GM12878 (cell line): ENCODE measurements around the gene ERN1. TPM values are rescaled to one million over a fixed set of nuclear protein-coding genes. Genes with fewer than 3 reads are reported as not detected.
A peak's percentile ranks its signal among the peaks of the same experiment; 100 is the strongest.

Experiments
- ATAC-seq: fragments of 200-7000 bp; cut with Tn5 transposase; 3 replicates; pipeline ENCODE4 v1.9.1; 2020; ENCODE audit warnings: mild to moderate bottlenecking, moderate library complexity
- BruUV-seq: library from RNA; stranded (reverse); fragments of 400-500 nt; replicated peaks from 2 replicates; lab custom pipeline; 2021; lab: Mats Ljungman, UMichigan
- CTCF ChIA-PET: fragments of 300-600 bp; sonication (Branson Sonifier 250); formaldehyde crosslinking; extraction: SDS; loops from one replicate; lab custom pipeline; 2021; ENCODE audit warnings: inconsistent platforms; lab: Yijun Ruan, JAX
- POLR2A ChIA-PET: fragments of 350-600 bp; formaldehyde crosslinking; extraction: SDS; loops from one replicate; lab custom pipeline; 2021; ENCODE audit warnings: inconsistent platforms; lab: Charles Lee
- RAD21 ChIA-PET: fragments of 300-600 bp; sonication (Branson Sonifier 250); formaldehyde crosslinking; loops from one replicate; lab custom pipeline; 2023; ENCODE audit warnings: antibody characterized with exemption; ENCODE audit not compliant: unreplicated experiment; lab: Charles Lee
- SMC1A ChIA-PET: fragments of 300-600 bp; sonication (Branson Sonifier 250); formaldehyde crosslinking; loops from one replicate; lab custom pipeline; 2023; ENCODE audit not compliant: unreplicated experiment, uncharacterized antibody; lab: Charles Lee
- DNase-seq: peaks from one replicate; pipeline ENCODE4 v3.0.0-alpha.2; 2011; ENCODE audit warnings: low read depth, low spot score
- FAIRE-seq: peaks from 3 replicates; lab custom pipeline; 2011; peaks lifted over from hg19 to GRCh38; lab: Jason Lieb, UNC
- H2AFZ ChIP-seq: 2 replicates; pipeline ENCODE4 v1.6.0; 2011; ENCODE audit warnings: low read depth, low read length, control low read depth; ENCODE audit not compliant: control insufficient read depth
- H3K27ac ChIP-seq: 2 replicates; pipeline ENCODE4 v1.5.1; 2011; ENCODE audit warnings: control low read depth; ENCODE audit not compliant: control insufficient read depth, insufficient read depth
- H3K27me3 ChIP-seq, 2 experiments: replicated peaks in 1 of 2; 2 replicates each; pipeline versions ENCODE4 v1.6.0 to v1.6.1; 2011; ENCODE audit warnings: low read length in 1 of 2; ENCODE audit not compliant: control insufficient read depth in 2 of 2, insufficient read depth in 2 of 2
- H3K36me3 ChIP-seq, 2 experiments: 2 replicates each; pipeline ENCODE4 v1.5.1; 2011; ENCODE audit warnings: low read length in 1 of 2; ENCODE audit not compliant: control insufficient read depth in 2 of 2, insufficient read depth in 2 of 2
- H3K4me1 ChIP-seq: 2 replicates; pipeline ENCODE4 v1.6.1; 2011; ENCODE audit warnings: mild to moderate bottlenecking, low read length, moderate library complexity, mixed read lengths; ENCODE audit not compliant: control insufficient read depth, insufficient read depth
- H3K4me2 ChIP-seq: 2 replicates; pipeline ENCODE4 v1.6.0; 2011; ENCODE audit warnings: control low read depth; ENCODE audit not compliant: control insufficient read depth, insufficient read depth
- H3K4me3 ChIP-seq: fragments of 200-600 bp; sonication (generic); 2 replicates; pipeline ENCODE4 v1.5.1; 2016
- H3K79me2 ChIP-seq: 2 replicates; pipeline ENCODE4 v1.6.0; 2011; ENCODE audit warnings: low read length; ENCODE audit not compliant: control insufficient read depth, insufficient read depth
- H3K9ac ChIP-seq: 2 replicates; pipeline ENCODE4 v1.8.0; 2011; ENCODE audit warnings: low read length, control low read depth, mixed read lengths; ENCODE audit not compliant: control insufficient read depth, insufficient read depth
- H3K9me3 ChIP-seq: replicated peaks from 3 replicates; pipeline ENCODE4 v1.5.1; 2011; ENCODE audit warnings: mild to moderate bottlenecking, low read length; ENCODE audit not compliant: control insufficient read depth, insufficient read depth
- H4K20me1 ChIP-seq: 2 replicates; pipeline ENCODE4 v1.6.0; 2011; ENCODE audit not compliant: control insufficient read depth, insufficient read depth
- ATF7 ChIP-seq: fragments of 450-650 bp; IDR thresholded peaks from 2 replicates; pipeline ENCODE4 v1.6.1; 2016; ENCODE audit warnings: low read depth, mild to moderate bottlenecking
- BRCA1 ChIP-seq: IDR thresholded peaks from 2 replicates; pipeline ENCODE4 v1.6.1; 2011; ENCODE audit warnings: low read depth, low read length, improper control_type of control experiment
- CBFB ChIP-seq: IDR thresholded peaks from 2 replicates; pipeline ENCODE4 v1.6.1; 2016; ENCODE audit warnings: antibody characterized with exemption, low read depth
- CREB1 ChIP-seq: IDR thresholded peaks from 2 replicates; pipeline ENCODE4 v1.6.1; 2012; ENCODE audit warnings: low read depth, mild to moderate bottlenecking, inconsistent platforms
- FOS ChIP-seq: IDR thresholded peaks from 3 replicates; pipeline ENCODE4 v1.6.1; 2011; ENCODE audit warnings: borderline replicate concordance; ENCODE audit not compliant: insufficient read length; ENCODE audit errors: extremely low read depth
- GATAD2B ChIP-seq: fragments of 450-650 bp; conservative IDR thresholded peaks from 2 replicates; pipeline ENCODE4 v1.6.1; 2017; ENCODE audit warnings: low read depth, mild to moderate bottlenecking, moderate library complexity
- IKZF2 ChIP-seq, 2 experiments: fragments of 450-650 bp; IDR thresholded peaks; 2 replicates each; pipeline ENCODE4 v1.6.1; 2017; ENCODE audit warnings: mild to moderate bottlenecking in 2 of 2, moderate library complexity in 2 of 2
- MAX ChIP-seq: IDR thresholded peaks from 2 replicates; pipeline ENCODE4 v1.6.1; 2012; ENCODE audit warnings: low read depth, low read length, improper control_type of control experiment
- MLLT1 ChIP-seq: fragments of 450-650 bp; IDR thresholded peaks from 2 replicates; pipeline ENCODE4 v1.6.1; 2016; ENCODE audit warnings: mild to moderate bottlenecking
- NFIC ChIP-seq: IDR thresholded peaks from 2 replicates; pipeline ENCODE4 v1.6.1; 2012; ENCODE audit warnings: low read depth, mild to moderate bottlenecking, inconsistent platforms, low read length, moderate library complexity
- NFYA ChIP-seq: IDR thresholded peaks from 2 replicates; pipeline ENCODE4 v1.6.1; 2011; ENCODE audit warnings: low read depth, mild to moderate bottlenecking, low read length, improper control_type of control experiment, borderline replicate concordance
- NR2C2 ChIP-seq: IDR thresholded peaks from 2 replicates; pipeline ENCODE4 v1.6.1; 2011; ENCODE audit warnings: borderline replicate concordance, low read depth; ENCODE audit not compliant: control insufficient read depth, insufficient read length
- POU2F2 ChIP-seq: IDR thresholded peaks from 3 replicates; pipeline ENCODE4 v1.6.1; 2011; ENCODE audit warnings: low read depth, mild to moderate bottlenecking, low read length, borderline replicate concordance
- SMAD1 ChIP-seq: fragments of 450-650 bp; IDR thresholded peaks from 2 replicates; pipeline ENCODE4 v1.6.1; 2018; ENCODE audit warnings: mild to moderate bottlenecking, low read depth; ENCODE audit not compliant: partially characterized antibody
- SMC3 ChIP-seq: IDR thresholded peaks from 2 replicates; pipeline ENCODE4 v1.6.1; 2011; ENCODE audit warnings: low read length, improper control_type of control experiment, borderline replicate concordance
- USF2 ChIP-seq: IDR thresholded peaks from 2 replicates; pipeline ENCODE4 v1.6.1; 2011; ENCODE audit warnings: low read depth, low read length, improper control_type of control experiment, borderline replicate concordance
- ZBTB11 ChIP-seq: fragments of 450-650 bp; formaldehyde crosslinking; IDR thresholded peaks from 2 replicates; pipeline ENCODE4 v1.5.0; 2022; ENCODE audit warnings: mild to moderate bottlenecking, missing genetic modification characterization
- ZZZ3 ChIP-seq: IDR thresholded peaks from 2 replicates; pipeline ENCODE4 v1.6.1; 2011; ENCODE audit warnings: low read depth; ENCODE audit not compliant: control insufficient read depth, insufficient read length
- WGBS: methylation state at CpG from one replicate; pipeline ENCODE4 v1.1.6; 2016; ENCODE audit warnings: low lambda C conversion rate; ENCODE audit not compliant: insufficient replicate concordance, insufficient coverage; ENCODE audit errors: missing lambda C conversion rate; 5-methylcytosine and 5-hydroxymethylcytosine counted together
- in situ Hi-C: fragments of 300-500 bp; cut with MboI; formaldehyde crosslinking; loops from 9 replicates; pipeline ENCODE4 v1.14.3; 2018; ENCODE audit warnings: mixed read lengths
- intact Hi-C: fragments of 100-400 bp; cut with micrococcal nuclease; formaldehyde crosslinking; loops from one replicate; pipeline ENCODE4 v1.14.2; 2022; ENCODE audit not compliant: unreplicated experiment
- polyA plus RNA-seq, 11 experiments: library from polyadenylated mRNA; depleted of rRNA in 4 of 11; unstranded in 6 of 11; stranded (reverse) in 5 of 11; fragments of >200 nt; fragmentation: Nextera tagmentation in 4 of 11; fragmentation: Illumina TruSeq in 1 of 11; extraction: Ambion mirVana in 4 of 11; extraction: Trizol in 1 of 11; gene quantifications; 1 replicate in 1 of 11; 2 replicates in 10 of 11; pipeline versions ENCODE4 v1.2.1 to v1.2.3, GENCODE V29; 2011 to 2016; ENCODE audit warnings: inconsistent platforms in 2 of 11, missing spikeins in 2 of 11, low read depth in 1 of 11
- total RNA-seq, 4 experiments: library from RNA; depleted of rRNA in 3 of 4; stranded (reverse); fragments of >200 nt in 3 of 4; fragmentation: Illumina TruSeq in 1 of 4; extraction: Trizol in 1 of 4; gene quantifications; 2 replicates each; pipeline versions ENCODE4 v1.2.1 to v1.2.3, GENCODE V29; 2013 to 2021

The ERN1 gene
- total and polyA plus RNA-seq, 10 of the 15 experiments (the other 5 are each of a cell fraction or from before 2014, with no cell fraction given), result 2.6 to 19.2 (median 7.6) TPM

GRCh38 chr17:64016231-64016784, 113.6 kb downstream of the ERN1 start:
- ChIA-PET RAD21 (interaction anchor here (0.8 to 7.4 kb wide), 18 partner anchors 10 to 266 kb away, joined by 3 to 105 read pairs (median 4); partner anchors contain the start of genes CCDC47, CD79B, CSHL1 and GH1), POLR2A (interaction anchor here (0.5 to 2.1 kb wide), 9 partner anchors 9 to 173 kb away, joined by 3 to 18 read pairs (median 3); partner anchors contain the start of genes CD79B and ERN1), SMC1A (interaction anchor here (0.6 to 3.4 kb wide), 31 partner anchors 9 to 269 kb away, joined by 3 to 30 read pairs (median 5); partner anchors contain the start of gene CD79B), CTCF (interaction anchor here (0.6 to 3.3 kb wide), 28 partner anchors 11 to 126 kb away, joined by 3 to 73 read pairs (median 5); partner anchors contain the start of genes CD79B, CSHL1, ERN1 and GH1)
- Histone ChIP-seq H2AFZ (peak overlapping the region; percentile 42; the same call in 1 of the 2 replicates), H3K36me3 (no peaks in the 10 kb centered on the region), H3K4me2 (peak overlapping the region; percentile 35), H3K9ac (peak overlapping the region; percentile 12), H3K9me3 (no peaks in the 10 kb centered on the region), H3K27me3 (no peaks in the 10 kb centered on the region), H3K79me2 (peaks cover 66% of the 10 kb centered on the region), H3K27ac (peak overlapping the region; percentile 40), H4K20me1 (no peaks in the 10 kb centered on the region), H3K4me3 (peak overlapping the region; percentile 60), H3K4me1 (peaks cover 10% of the 10 kb centered on the region)
- 28% methylated on average over 5 of the region's 5 CpGs for WGBS
- FAIRE-seq, result no peak
- intact Hi-C loops (loop anchor here (2.0 to 5.0 kb wide), 2 partner anchors 64 to 98 kb away; partner anchors contain the start of gene GH1), in situ Hi-C loops (no loop called here)
- peak; percentile 50 for ATAC-seq
- DNase-seq, result no peak
- TSS peak; percentile 17 for BruUV-seq
- TF ChIP-seq ZZZ3 (no peak), ZBTB11 (CRISPR knock-in tag) (no peak), GATAD2B (no peak), SMAD1 (no peak), IKZF2 (IDR thresholded peaks at IDR 0.05) (0 out of 4 replicates have a peak, but pooled peaks have one; percentile 35 to 47), ATF7 (no peak), POU2F2 (no peak), MLLT1 (0 out of 2 replicates have a peak, but pooled peaks have one; percentile 31), NFYA (no peak), NR2C2 (no peak), MAX (no peak), CREB1 (no peak), USF2 (no peak), FOS (no peak), CBFB (no peak), NFIC (no peak), SMC3 (peak; percentile 24; the same call in 1 of the 2 replicates), BRCA1 (no peak)
